Measurements from ENCODE around the gene GCA. TPM values are rescaled to one million over a fixed set of nuclear protein-coding genes. Genes with fewer than 3 reads are reported as not detected.

GCA gene
- total and polyA plus RNA-seq, 4 donors = 9.7 to 45.2 (median 18.1) TPM

DNA sequence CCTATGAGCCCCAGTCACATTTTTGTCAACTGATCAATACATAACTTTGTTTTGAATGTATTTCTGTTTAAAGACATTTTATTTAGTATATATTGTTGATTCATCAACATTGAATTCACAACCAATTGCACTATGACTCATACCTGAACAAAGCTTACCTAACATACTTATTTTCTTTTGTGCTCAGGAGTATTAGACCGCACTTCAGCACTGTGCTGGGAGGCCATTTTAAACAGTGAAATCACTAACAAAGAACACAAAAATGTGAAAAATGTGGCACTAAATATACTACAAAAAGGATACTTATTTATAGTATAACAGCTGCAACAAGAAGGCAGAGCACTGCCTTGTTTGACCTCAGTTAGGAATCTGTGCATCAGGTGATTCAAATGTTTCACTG is 13.1 kb upstream of the GCA start:
- TF ChIP-seq YY1 (IDR thresholded peaks at IDR 0.05) = no peak
- no peak for TF ChIP-seq GABPA (IDR thresholded peaks at IDR 0.05 in 1 of 2, conservative IDR thresholded peaks at IDR 0.05 in 1 of 2)
- TF ChIP-seq, protein P1, sequence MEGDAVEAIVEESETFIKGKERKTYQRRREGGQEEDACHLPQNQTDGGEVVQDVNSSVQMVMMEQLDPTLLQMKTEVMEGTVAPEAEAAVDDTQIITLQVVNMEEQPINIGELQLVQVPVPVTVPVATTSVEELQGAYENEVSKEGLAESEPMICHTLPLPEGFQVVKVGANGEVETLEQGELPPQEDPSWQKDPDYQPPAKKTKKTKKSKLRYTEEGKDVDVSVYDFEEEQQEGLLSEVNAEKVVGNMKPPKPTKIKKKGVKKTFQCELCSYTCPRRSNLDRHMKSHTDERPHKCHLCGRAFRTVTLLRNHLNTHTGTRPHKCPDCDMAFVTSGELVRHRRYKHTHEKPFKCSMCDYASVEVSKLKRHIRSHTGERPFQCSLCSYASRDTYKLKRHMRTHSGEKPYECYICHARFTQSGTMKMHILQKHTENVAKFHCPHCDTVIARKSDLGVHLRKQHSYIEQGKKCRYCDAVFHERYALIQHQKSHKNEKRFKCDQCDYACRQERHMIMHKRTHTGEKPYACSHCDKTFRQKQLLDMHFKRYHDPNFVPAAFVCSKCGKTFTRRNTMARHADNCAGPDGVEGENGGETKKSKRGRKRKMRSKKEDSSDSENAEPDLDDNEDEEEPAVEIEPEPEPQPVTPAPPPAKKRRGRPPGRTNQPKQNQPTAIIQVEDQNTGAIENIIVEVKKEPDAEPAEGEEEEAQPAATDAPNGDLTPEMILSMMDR (IDR thresholded peaks at IDR 0.05; ENCODE audit: low read depth, low read length, missing input control) = no peak
- TF ChIP-seq JUND (IDR thresholded peaks at IDR 0.05) = no peak
- TF ChIP-seq RAD21 (IDR thresholded peaks at IDR 0.05) = no peak
- TF ChIP-seq HNF4A (conservative IDR thresholded peaks at IDR 0.05) = no peak
- TF ChIP-seq FOXA2 (IDR thresholded peaks at IDR 0.05) = no peak
- TF ChIP-seq SP1 (IDR thresholded peaks at IDR 0.05) = no peak
- TF ChIP-seq FOXA1 (IDR thresholded peaks at IDR 0.05) = no peak
- H3K4me3 ChIP-seq (ENCODE audit: low read depth in 1 of 3, low read length in 3 of 3) = no peak overlapping the region
- H3K9ac ChIP-seq (ENCODE audit: low read depth in 1 of 2, low read length in 2 of 2) = no peak overlapping the region
- no peaks in the 10 kb centered on the region for H3K9me3 ChIP-seq (ENCODE audit: control insufficient read depth in 4 of 4, low read length in 3 of 4)
- H3K36me3 ChIP-seq (ENCODE audit: control insufficient read depth in 4 of 4, insufficient read depth in 3 of 4, low read depth in 1 of 4, low read length in 3 of 4) = no peaks in the 10 kb centered on the region
- no peaks in the 10 kb centered on the region for H3K4me1 ChIP-seq (ENCODE audit: control insufficient read depth in 4 of 4, insufficient read depth in 4 of 4, low read length in 3 of 4)
- no peaks in the 10 kb centered on the region for H3K27me3 ChIP-seq (ENCODE audit: control insufficient read depth in 4 of 4, insufficient read depth in 4 of 4, low read length in 3 of 4)
- H3K27ac ChIP-seq (ENCODE audit: low read depth in 1 of 2, low read length in 2 of 2) = no peak overlapping the region
- 97% methylated on average over 1 of the region's 1 CpG for WGBS
- no peak for DNase-seq (ENCODE audit: low spot score)

DNA sequence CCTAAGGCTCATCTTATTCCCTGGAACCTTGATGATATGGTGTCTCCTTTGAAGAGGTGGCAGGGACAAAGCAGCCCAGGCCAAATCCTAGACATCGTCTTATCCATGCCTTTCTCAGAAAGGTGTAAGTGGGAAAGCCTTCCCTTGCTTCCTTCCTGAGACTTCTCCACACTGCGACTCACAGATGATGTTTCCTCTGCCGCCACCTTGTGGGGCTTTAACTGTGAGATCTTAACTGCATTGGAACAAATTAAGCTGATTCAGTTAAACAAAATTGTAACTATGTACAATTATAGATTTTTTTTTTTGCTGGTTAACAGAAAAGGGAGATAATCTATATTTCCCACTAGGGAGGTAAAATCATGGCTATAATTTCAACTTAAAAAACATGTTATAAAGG is 10.0 kb upstream of the GCA start:
- Histone ChIP-seq H3K4me1 (ENCODE audit: control insufficient read depth in 4 of 4, insufficient read depth in 4 of 4, low read length in 3 of 4) (no peaks in the 10 kb centered on the region), H3K27me3 (ENCODE audit: control insufficient read depth in 4 of 4, insufficient read depth in 4 of 4, low read length in 3 of 4) (no peaks in the 10 kb centered on the region), H3K9ac (ENCODE audit: low read depth in 1 of 2, low read length in 2 of 2) (no peak overlapping the region), H3K27ac (ENCODE audit: low read depth in 1 of 2, low read length in 2 of 2) (no peak overlapping the region), H3K4me3 (ENCODE audit: low read depth in 1 of 3, low read length in 3 of 3) (no peak overlapping the region), H3K9me3 (ENCODE audit: control insufficient read depth in 4 of 4, low read length in 3 of 4) (no peaks in the 10 kb centered on the region), H3K36me3 (ENCODE audit: control insufficient read depth in 4 of 4, insufficient read depth in 3 of 4, low read depth in 1 of 4, low read length in 3 of 4) (no peaks in the 10 kb centered on the region)
- WGBS = 44% methylated on average over 3 of the region's 3 CpGs
- no peak for DNase-seq (ENCODE audit: low spot score)
- TF ChIP-seq EGR1 (IDR thresholded peaks at IDR 0.05; ENCODE audit: low read depth in 2 of 2) (no peak), TAF1 (conservative IDR thresholded peaks at IDR 0.05) (no peak), RAD21 (IDR thresholded peaks at IDR 0.05) (peak; percentile 63 to 74), SP1 (IDR thresholded peaks at IDR 0.05) (no peak), RXRA (IDR thresholded peaks at IDR 0.05) (no peak), YY1 (IDR thresholded peaks at IDR 0.05) (no peak)
- TF ChIP-seq, protein P2, sequence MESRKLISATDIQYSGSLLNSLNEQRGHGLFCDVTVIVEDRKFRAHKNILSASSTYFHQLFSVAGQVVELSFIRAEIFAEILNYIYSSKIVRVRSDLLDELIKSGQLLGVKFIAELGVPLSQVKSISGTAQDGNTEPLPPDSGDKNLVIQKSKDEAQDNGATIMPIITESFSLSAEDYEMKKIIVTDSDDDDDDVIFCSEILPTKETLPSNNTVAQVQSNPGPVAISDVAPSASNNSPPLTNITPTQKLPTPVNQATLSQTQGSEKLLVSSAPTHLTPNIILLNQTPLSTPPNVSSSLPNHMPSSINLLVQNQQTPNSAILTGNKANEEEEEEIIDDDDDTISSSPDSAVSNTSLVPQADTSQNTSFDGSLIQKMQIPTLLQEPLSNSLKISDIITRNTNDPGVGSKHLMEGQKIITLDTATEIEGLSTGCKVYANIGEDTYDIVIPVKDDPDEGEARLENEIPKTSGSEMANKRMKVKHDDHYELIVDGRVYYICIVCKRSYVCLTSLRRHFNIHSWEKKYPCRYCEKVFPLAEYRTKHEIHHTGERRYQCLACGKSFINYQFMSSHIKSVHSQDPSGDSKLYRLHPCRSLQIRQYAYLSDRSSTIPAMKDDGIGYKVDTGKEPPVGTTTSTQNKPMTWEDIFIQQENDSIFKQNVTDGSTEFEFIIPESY (IDR thresholded peaks at IDR 0.05) = no peak
- TF ChIP-seq, protein P1 (IDR thresholded peaks at IDR 0.05; ENCODE audit: low read depth, low read length, missing input control) = peak; percentile 35
- TF ChIP-seq, protein P3, sequence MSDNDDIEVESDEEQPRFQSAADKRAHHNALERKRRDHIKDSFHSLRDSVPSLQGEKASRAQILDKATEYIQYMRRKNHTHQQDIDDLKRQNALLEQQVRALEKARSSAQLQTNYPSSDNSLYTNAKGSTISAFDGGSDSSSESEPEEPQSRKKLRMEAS (IDR thresholded peaks at IDR 0.05) = no peak

All from liver (tissue), 9 donors.